ENCODE results near the gene SLC3A2. TPM values are rescaled to one million over a fixed set of nuclear protein-coding genes. Genes with fewer than 3 reads are reported as not detected.

SLC3A2 gene
- total and polyA plus RNA-seq, 2 of the 13 experiments (the other 11 are each of a cell fraction or from before 2014, with no cell fraction given), result 213 to 226 TPM

DNA sequence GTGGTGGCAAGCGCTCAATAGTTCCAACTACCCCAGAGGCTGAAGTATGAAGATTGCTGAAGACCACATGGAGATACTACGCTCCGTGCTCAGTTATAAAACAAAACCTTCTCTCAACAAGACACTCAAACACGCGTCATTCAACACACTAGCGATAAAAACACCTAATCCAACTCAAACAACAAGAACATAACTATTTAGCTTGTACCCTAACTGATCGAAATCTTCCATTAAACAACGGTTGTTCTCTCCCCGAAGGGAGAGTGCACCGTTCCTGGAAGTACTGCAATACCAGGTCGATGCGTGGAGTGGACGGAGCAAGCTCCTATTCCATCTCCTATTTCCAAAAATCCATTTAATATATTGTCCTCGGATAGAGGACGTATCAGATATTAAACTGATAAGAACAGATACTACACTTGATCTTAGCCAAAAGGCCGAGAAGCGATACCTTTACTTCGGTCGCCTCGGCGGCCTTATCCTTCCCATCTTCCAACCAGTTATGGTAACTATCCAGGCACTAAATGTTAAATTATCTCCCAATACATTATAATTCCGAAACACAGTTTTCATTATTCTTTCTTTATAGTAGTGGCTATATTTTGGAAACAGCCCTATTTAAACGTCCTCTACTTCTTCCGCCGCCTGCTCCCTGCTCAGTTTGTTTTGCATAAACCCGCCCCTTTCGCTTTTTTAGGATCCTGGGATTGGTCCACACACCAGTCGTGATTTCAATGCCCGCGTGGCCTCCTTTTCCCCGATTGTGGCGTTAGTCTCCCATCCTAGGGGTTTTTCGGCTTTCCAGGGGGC lies 39.1 kb upstream of the SLC3A2 start (continued):
- TF ChIP-seq BATF2 (CRISPR knock-in tag; IDR thresholded peaks at IDR 0.05), result peak; percentile 92
- no peak for TF ChIP-seq KAT2B (IDR thresholded peaks at IDR 0.05; ENCODE audit: borderline replicate concordance, low read depth, low read length)
- no peak; the same call in 1 of the 2 replicates for TF ChIP-seq SRY (CRISPR knock-in tag; IDR thresholded peaks at IDR 0.05)
- no peak for TF ChIP-seq ZNF138 (CRISPR knock-in tag; IDR thresholded peaks at IDR 0.05; ENCODE audit: low read depth)
- no peak; the same call in 1 of the 2 replicates for TF ChIP-seq FOXC1 (CRISPR knock-in tag; IDR thresholded peaks at IDR 0.05; ENCODE audit: borderline replicate concordance)
- TF ChIP-seq TEAD2 (CRISPR knock-in tag; IDR thresholded peaks at IDR 0.05), result no peak; the same call in 1 of the 2 replicates
- TF ChIP-seq ZSCAN22 (CRISPR knock-in tag; IDR thresholded peaks at IDR 0.05), result no peak; the same call in none of the 2 replicates
- TF ChIP-seq NFKBIZ (CRISPR knock-in tag; IDR thresholded peaks at IDR 0.05), result peak; percentile 87; the same call in 1 of the 2 replicates
- peak in 1 of 2 experiments; percentile 100; a peak in 2 of 4 replicates for TF ChIP-seq KLF16 (CRISPR knock-in tag; IDR thresholded peaks at IDR 0.05)
- peak; percentile 66 for TF ChIP-seq ZBTB33 (CRISPR knock-in tag; IDR thresholded peaks at IDR 0.05)
- no peak for TF ChIP-seq SMARCC2 (IDR thresholded peaks at IDR 0.05)
- TF ChIP-seq, protein P1, sequence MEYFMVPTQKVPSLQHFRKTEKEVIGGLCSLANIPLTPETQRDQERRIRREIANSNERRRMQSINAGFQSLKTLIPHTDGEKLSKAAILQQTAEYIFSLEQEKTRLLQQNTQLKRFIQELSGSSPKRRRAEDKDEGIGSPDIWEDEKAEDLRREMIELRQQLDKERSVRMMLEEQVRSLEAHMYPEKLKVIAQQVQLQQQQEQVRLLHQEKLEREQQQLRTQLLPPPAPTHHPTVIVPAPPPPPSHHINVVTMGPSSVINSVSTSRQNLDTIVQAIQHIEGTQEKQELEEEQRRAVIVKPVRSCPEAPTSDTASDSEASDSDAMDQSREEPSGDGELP (IDR thresholded peaks at IDR 0.05; ENCODE audit: borderline replicate concordance, low read depth), result peak; percentile 31; the same call in 1 of the 2 replicates
- TF ChIP-seq SYNCRIP (IDR thresholded peaks at IDR 0.05; ENCODE audit: insufficient read depth, low read depth, low read length), result no peak
- TF ChIP-seq ZNF574 (CRISPR knock-in tag; IDR thresholded peaks at IDR 0.05), result peak; percentile 83
- peak; percentile 86; the same call in 1 of the 2 replicates for TF ChIP-seq ZNF430 (CRISPR knock-in tag; IDR thresholded peaks at IDR 0.05)
- TF ChIP-seq, protein P2, sequence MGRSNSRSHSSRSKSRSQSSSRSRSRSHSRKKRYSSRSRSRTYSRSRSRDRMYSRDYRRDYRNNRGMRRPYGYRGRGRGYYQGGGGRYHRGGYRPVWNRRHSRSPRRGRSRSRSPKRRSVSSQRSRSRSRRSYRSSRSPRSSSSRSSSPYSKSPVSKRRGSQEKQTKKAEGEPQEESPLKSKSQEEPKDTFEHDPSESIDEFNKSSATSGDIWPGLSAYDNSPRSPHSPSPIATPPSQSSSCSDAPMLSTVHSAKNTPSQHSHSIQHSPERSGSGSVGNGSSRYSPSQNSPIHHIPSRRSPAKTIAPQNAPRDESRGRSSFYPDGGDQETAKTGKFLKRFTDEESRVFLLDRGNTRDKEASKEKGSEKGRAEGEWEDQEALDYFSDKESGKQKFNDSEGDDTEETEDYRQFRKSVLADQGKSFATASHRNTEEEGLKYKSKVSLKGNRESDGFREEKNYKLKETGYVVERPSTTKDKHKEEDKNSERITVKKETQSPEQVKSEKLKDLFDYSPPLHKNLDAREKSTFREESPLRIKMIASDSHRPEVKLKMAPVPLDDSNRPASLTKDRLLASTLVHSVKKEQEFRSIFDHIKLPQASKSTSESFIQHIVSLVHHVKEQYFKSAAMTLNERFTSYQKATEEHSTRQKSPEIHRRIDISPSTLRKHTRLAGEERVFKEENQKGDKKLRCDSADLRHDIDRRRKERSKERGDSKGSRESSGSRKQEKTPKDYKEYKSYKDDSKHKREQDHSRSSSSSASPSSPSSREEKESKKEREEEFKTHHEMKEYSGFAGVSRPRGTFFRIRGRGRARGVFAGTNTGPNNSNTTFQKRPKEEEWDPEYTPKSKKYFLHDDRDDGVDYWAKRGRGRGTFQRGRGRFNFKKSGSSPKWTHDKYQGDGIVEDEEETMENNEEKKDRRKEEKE (IDR thresholded peaks at IDR 0.05), result no peak
- TF ChIP-seq U2AF2 (IDR thresholded peaks at IDR 0.05; ENCODE audit: low read depth, low read length), result no peak
- no peak; the same call in 1 of the 2 replicates for TF ChIP-seq SMAD1 (CRISPR knock-in tag; IDR thresholded peaks at IDR 0.05; ENCODE audit: borderline replicate concordance, low read depth)
- TF ChIP-seq ZNF350 (CRISPR knock-in tag; IDR thresholded peaks at IDR 0.05; ENCODE audit: borderline replicate concordance, low read depth), result no peak
